Astrocyte of the cerebellum (primary cell): ENCODE measurements around the gene TGFA.

Experiments
- DNase-seq: peaks from one replicate; pipeline ENCODE4 v3.0.0-alpha.2; 2011; ENCODE audit warnings: low read depth
- H3K4me3 ChIP-seq: 2 replicates; pipeline ENCODE4 v1.5.1; 2011; ENCODE audit warnings: mild to moderate bottlenecking, low read depth, low read length, moderate library complexity
- CTCF ChIP-seq: IDR thresholded peaks from 2 replicates; pipeline ENCODE4 v1.5.1; 2012; ENCODE audit warnings: low read length, low read depth, moderate library complexity, mild to moderate bottlenecking; ENCODE audit errors: missing control alignments
- in situ Hi-C: cut with HindIII; loops from 2 replicates; pipeline ENCODE4 v1.10.0; 2017; ENCODE audit warnings: low sequenced_read_pairs

Gene TGFA

GRCh38 chr2:70420143-70420542, 133.5 kb downstream of the TGFA start:
- no peak overlapping the region for H3K4me3 ChIP-seq
- in situ Hi-C loops: no loop called here
- no peak for TF ChIP-seq CTCF
- no peak for DNase-seq

- DNase-seq: no peak
- H3K4me3 ChIP-seq: no peak overlapping the region
- TF ChIP-seq CTCF: no peak
- in situ Hi-C loops: loop anchor here (5.0 kb wide), 1 partner anchor 56 kb away; no protein-coding TSS in a partner anchor
Measured at GRCh38 chr2:70418514-70418913, 135.1 kb downstream of the TGFA start.

- DNase-seq: no peak
- H3K4me3 ChIP-seq: no peak overlapping the region
- no peak for TF ChIP-seq CTCF
- in situ Hi-C loops: loop anchor here (5.0 kb wide), 1 partner anchor 55 kb away; no protein-coding TSS in a partner anchor
Measured at GRCh38 chr2:70417011-70417410, 136.6 kb downstream of the TGFA start.

- no peak overlapping the region for H3K4me3 ChIP-seq
- DNase-seq: no peak
- no peak for TF ChIP-seq CTCF
- in situ Hi-C loops: no loop called here
Measured at GRCh38 chr2:70412294-70413070, 141.1 kb downstream of the TGFA start.

- in situ Hi-C loops: no loop called here
- H3K4me3 ChIP-seq: no peak overlapping the region
- no peak for DNase-seq
- no peak for TF ChIP-seq CTCF
Measured at GRCh38 chr2:70411483-70412125, 142.0 kb downstream of the TGFA start.

GRCh38 chr2:70403267-70404053, 150.2 kb downstream of the TGFA start:
- H3K4me3 ChIP-seq: no peak overlapping the region
- in situ Hi-C loops: no loop called here
- DNase-seq: no peak
- no peak for TF ChIP-seq CTCF
